GM13976 (cell line): Measurements from ENCODE around the gene PIGO.

Experiments
- DNase-seq: peaks from one replicate; pipeline ENCODE4 v3.0.0; 2012; ENCODE audit warnings: low spot score
- CTCF ChIP-seq: IDR thresholded peaks from 2 replicates; pipeline ENCODE4 v1.5.1; 2012; ENCODE audit warnings: borderline replicate concordance, mild to moderate bottlenecking; ENCODE audit not compliant: insufficient read depth; ENCODE audit errors: extremely low read depth, missing control alignments, control extremely low read depth
- in situ Hi-C: fragments of 300-500 bp; cut with MboI; formaldehyde crosslinking; loops from one replicate; pipeline ENCODE4 v1.12.0; 2022; ENCODE audit warnings: low sequenced_read_pairs, mixed read lengths, inconsistent platforms; ENCODE audit not compliant: unreplicated experiment

PIGO gene

GRCh38 chr9:35102769-35103659, 6.6 kb upstream of the PIGO start, which contains the start of gene STOML2:
TSS of gene STOML2 (minus strand) at chr9:35103131. CDS start at chr9:35103094, 37 bp downstream.
- in situ Hi-C loops, result no loop called here
- peak; percentile 97 for DNase-seq
- no peak for TF ChIP-seq CTCF

- in situ Hi-C loops, result no loop called here
- no peak for DNase-seq
- no peak for TF ChIP-seq CTCF
These were observed 6.0 kb upstream of the PIGO start for GRCh38 chr9:35102465-35102768.

- in situ Hi-C loops, result no loop called here
- DNase-seq, result no peak
- no peak for TF ChIP-seq CTCF
These were observed 1.2 kb upstream of the PIGO start for GRCh38 chr9:35097573-35097972.

GRCh38 chr9:35091536-35091935, 4.9 kb downstream of the PIGO start:
- TF ChIP-seq CTCF, result no peak
- in situ Hi-C loops, result no loop called here
- DNase-seq, result no peak

- DNase-seq, result no peak
- no peak for TF ChIP-seq CTCF
- in situ Hi-C loops, result no loop called here
These were observed 7.0 kb downstream of the PIGO start for GRCh38 chr9:35089434-35089833.

GRCh38 chr9:35085078-35085477, 11.3 kb downstream of the PIGO start:
- in situ Hi-C loops, result no loop called here
- no peak for DNase-seq
- TF ChIP-seq CTCF, result no peak
